PC-3 (cell line): ENCODE results near the gene SPG7. TPM values are rescaled to one million over a fixed set of nuclear protein-coding genes. Genes with fewer than 3 reads are reported as not detected.

Source experiments
- ATAC-seq: fragments of 200-7000 bp; cut with Tn5 transposase; 2 replicates; pipeline ENCODE4 v1.9.1; 2020; ENCODE audit warnings: mild to moderate bottlenecking, moderate library complexity
- BruUV-seq: library from RNA; stranded (reverse); fragments of 400-500 nt; replicated peaks from 2 replicates; lab custom pipeline; 2021; lab: Mats Ljungman, UMichigan
- CTCF ChIA-PET: fragments of 300-600 bp; sonication (Branson Sonifier 250); formaldehyde crosslinking; loops from one replicate; lab custom pipeline; 2022; ENCODE audit warnings: antibody characterized with exemption; lab: Charles Lee
- POLR2A ChIA-PET: fragments of 300-600 bp; sonication (Branson Sonifier 250); formaldehyde crosslinking; loops from one replicate; lab custom pipeline; 2022; ENCODE audit warnings: antibody characterized with exemption; ENCODE audit not compliant: unreplicated experiment; lab: Charles Lee
- DNase-seq: peaks from one replicate; pipeline ENCODE4 v3.0.0-alpha.2; 2015
- H2AFZ ChIP-seq: fragments of 300-600 bp; sonication (generic); 2 replicates; pipeline ENCODE4 v1.6.0; 2016; ENCODE audit warnings: antibody characterized with exemption, low read length
- H3F3A ChIP-seq: fragments of 300-600 bp; sonication (generic); one replicate; pipeline ENCODE4 v1.6.0; 2017; ENCODE audit warnings: antibody characterized with exemption, low read length, control low read depth, mild to moderate bottlenecking; ENCODE audit not compliant: unreplicated experiment
- H3K27ac ChIP-seq: fragments of 300-600 bp; sonication (generic); 2 replicates; pipeline ENCODE4 v1.5.1; 2016; ENCODE audit warnings: mild to moderate bottlenecking, low read length
- H3K27me3 ChIP-seq: fragments of 300-600 bp; sonication (generic); 2 replicates; pipeline ENCODE4 v1.6.1; 2016; ENCODE audit warnings: low read length, mixed read lengths
- H3K36me3 ChIP-seq: fragments of 300-600 bp; sonication (generic); 2 replicates; pipeline ENCODE4 v1.6.1; 2016; ENCODE audit warnings: low read depth, mixed run types, low read length, mixed read lengths
- H3K4me1 ChIP-seq: fragments of 300-600 bp; sonication (generic); 2 replicates; pipeline ENCODE4 v1.5.1; 2016; ENCODE audit warnings: low read length; ENCODE audit not compliant: insufficient read depth
- H3K4me2 ChIP-seq: fragments of 300-600 bp; sonication (generic); 2 replicates; pipeline ENCODE4 v1.6.0; 2016; ENCODE audit warnings: low read length
- H3K4me3 ChIP-seq: fragments of 300-600 bp; sonication (generic); 2 replicates; pipeline ENCODE4 v1.5.1; 2016; ENCODE audit warnings: mild to moderate bottlenecking, low read length, mixed read lengths
- H3K79me2 ChIP-seq: fragments of 300-600 bp; sonication (generic); 2 replicates; pipeline ENCODE4 v1.6.1; 2017; ENCODE audit warnings: low read length, mixed read lengths
- H3K9ac ChIP-seq: fragments of 300-600 bp; sonication (generic); 2 replicates; pipeline ENCODE4 v1.6.0; 2016; ENCODE audit warnings: mild to moderate bottlenecking, low read length
- H3K9me2 ChIP-seq: fragments of 300-600 bp; sonication (generic); replicated peaks from 2 replicates; pipeline ENCODE4 v1.6.1; 2016; ENCODE audit warnings: mixed run types, low read length, mixed read lengths
- H3K9me3 ChIP-seq: fragments of 300-600 bp; sonication (generic); 2 replicates; pipeline ENCODE4 v1.6.1; 2016; ENCODE audit warnings: low read length, mixed read lengths
- H4K20me1 ChIP-seq: fragments of 300-600 bp; sonication (generic); 2 replicates; pipeline ENCODE4 v1.6.1; 2016; ENCODE audit warnings: low read length, mixed read lengths
- EZH2 ChIP-seq: fragments of 300-600 bp; sonication (generic); IDR thresholded peaks from one replicate; pipeline ENCODE4 v1.6.1; 2017; ENCODE audit warnings: antibody characterized with exemption, mild to moderate bottlenecking, low read length; ENCODE audit not compliant: unreplicated experiment
- EZH2phosphoT487 ChIP-seq: fragments of 300-600 bp; sonication (generic); IDR thresholded peaks from 2 replicates; pipeline ENCODE4 v1.6.1; 2018; ENCODE audit warnings: mild to moderate bottlenecking, antibody characterized with exemption, low read length, borderline replicate concordance
- intact Hi-C: fragments of 100-400 bp; cut with micrococcal nuclease; formaldehyde crosslinking; loops from 2 replicates; pipeline ENCODE4 v1.9.0; 2023
- total RNA-seq: library from RNA; depleted of rRNA; stranded (reverse); fragments of >200 nt; gene quantifications from 2 replicates; pipeline ENCODE4 v1.2.3, GENCODE V29; 2014
- TF ChIP-seq, protein P1 (sequence below): fragments of 300-600 bp; sonication (generic); conservative IDR thresholded peaks from 2 replicates; pipeline ENCODE4 v1.5.1; 2017; ENCODE audit warnings: antibody characterized with exemption, low read depth, mild to moderate bottlenecking, low read length

Gene SPG7
- total RNA-seq, 1 experiment from 2014 or later, result 106 TPM

DNA sequence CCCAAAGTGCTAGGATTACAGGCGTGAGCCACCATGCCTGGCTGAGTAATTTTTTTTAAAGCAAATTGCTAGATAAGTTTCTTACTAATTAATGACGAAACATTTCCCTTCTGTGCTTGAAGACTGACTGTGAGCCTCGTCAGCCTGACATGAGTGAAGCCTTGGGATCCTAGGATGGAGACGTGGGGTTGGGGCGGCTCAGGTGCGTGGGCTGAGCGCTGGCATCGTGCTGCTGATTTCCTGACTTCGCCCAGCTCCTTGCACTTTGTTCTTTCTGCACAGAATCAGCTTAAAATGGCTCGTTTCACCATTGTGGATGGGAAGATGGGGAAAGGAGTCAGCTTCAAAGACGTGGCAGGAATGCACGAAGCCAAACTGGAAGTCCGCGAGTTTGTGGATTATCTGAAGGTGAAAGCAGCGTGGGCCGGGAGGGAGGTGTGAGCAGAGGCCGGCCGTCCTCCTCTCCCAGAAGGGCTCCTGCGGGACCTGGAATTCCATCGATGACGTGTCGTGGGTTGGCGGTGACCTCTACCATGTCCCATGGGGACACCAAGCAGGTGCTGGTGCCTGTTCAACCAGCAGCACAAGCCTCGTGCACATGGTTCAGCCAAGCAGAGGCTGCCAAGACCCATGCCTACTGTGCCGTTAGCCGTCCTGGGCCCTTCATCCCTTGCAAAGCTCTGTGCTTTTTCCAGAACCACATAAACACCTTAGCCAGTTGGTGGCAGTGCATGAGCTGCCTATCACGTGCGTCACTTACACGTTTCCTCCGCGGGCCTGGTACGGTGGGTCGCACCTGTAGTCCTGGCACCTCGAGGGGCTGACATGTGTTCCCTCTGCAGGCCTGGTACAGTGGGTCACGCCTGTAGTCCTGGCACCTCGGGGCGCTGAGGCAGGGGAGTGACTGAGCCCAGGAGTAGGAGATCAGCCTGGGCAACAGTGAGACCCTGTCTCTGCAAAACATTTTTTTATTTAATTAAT is 22.5 kb downstream of the SPG7 start:
- Histone ChIP-seq H3F3A (no peaks in the 10 kb centered on the region), H3K27me3 (no peaks in the 10 kb centered on the region), H3K27ac (no peak overlapping the region), H3K79me2 (no peaks in the 10 kb centered on the region), H3K9ac (no peak overlapping the region), H3K36me3 (peaks cover 20% of the 10 kb centered on the region), H3K4me3 (no peak overlapping the region), H2AFZ (no peak overlapping the region), H4K20me1 (no peaks in the 10 kb centered on the region), H3K4me1 (no peaks in the 10 kb centered on the region), H3K4me2 (no peak overlapping the region), H3K9me2 (no peaks in the 10 kb centered on the region), H3K9me3 (no peaks in the 10 kb centered on the region)
- CTCF ChIA-PET, result no interaction called here
- no peak for DNase-seq
- POLR2A ChIA-PET, result no interaction called here
- TF ChIP-seq, protein P1, sequence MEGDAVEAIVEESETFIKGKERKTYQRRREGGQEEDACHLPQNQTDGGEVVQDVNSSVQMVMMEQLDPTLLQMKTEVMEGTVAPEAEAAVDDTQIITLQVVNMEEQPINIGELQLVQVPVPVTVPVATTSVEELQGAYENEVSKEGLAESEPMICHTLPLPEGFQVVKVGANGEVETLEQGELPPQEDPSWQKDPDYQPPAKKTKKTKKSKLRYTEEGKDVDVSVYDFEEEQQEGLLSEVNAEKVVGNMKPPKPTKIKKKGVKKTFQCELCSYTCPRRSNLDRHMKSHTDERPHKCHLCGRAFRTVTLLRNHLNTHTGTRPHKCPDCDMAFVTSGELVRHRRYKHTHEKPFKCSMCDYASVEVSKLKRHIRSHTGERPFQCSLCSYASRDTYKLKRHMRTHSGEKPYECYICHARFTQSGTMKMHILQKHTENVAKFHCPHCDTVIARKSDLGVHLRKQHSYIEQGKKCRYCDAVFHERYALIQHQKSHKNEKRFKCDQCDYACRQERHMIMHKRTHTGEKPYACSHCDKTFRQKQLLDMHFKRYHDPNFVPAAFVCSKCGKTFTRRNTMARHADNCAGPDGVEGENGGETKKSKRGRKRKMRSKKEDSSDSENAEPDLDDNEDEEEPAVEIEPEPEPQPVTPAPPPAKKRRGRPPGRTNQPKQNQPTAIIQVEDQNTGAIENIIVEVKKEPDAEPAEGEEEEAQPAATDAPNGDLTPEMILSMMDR, result no peak
- TF ChIP-seq EZH2 (no peak), EZH2phosphoT487 (no peak)
- no peak for ATAC-seq
- no TSS peak for BruUV-seq
- intact Hi-C loops, result no loop called here

DNA sequence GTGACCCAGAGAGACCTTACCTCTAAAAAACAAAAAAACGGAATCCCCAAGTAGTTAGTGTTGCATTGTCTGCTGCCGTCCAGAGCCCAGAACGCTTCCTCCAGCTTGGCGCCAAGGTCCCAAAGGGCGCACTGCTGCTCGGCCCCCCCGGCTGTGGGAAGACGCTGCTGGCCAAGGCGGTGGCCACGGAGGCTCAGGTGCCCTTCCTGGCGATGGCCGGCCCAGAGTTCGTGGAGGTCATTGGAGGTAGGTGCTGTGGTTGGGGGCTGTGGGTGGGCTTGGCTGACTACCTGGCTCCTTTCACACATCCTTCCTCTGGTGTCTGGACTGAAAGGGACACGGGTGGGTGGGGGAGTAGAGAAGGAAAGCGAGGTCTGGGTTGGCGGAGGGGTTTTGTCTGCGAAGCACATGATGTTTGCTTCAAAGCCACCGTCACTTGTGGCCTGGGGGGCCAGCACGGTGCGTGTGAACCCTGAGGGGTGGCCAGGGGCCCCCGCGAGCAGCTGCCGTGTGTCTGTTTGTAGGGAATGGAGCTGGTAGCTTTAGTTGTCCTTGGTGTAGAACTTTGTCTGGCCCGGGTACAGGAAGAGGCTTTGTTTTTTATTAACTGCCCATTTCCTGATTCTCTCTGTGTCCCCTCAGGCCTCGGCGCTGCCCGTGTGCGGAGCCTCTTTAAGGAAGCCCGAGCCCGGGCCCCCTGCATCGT is 23.8 kb downstream of the SPG7 start:
- Histone ChIP-seq H3K27ac (no peak overlapping the region), H3K79me2 (no peaks in the 10 kb centered on the region), H4K20me1 (no peaks in the 10 kb centered on the region), H3K4me3 (no peak overlapping the region), H2AFZ (no peak overlapping the region), H3K4me2 (no peak overlapping the region), H3K27me3 (no peaks in the 10 kb centered on the region), H3F3A (no peaks in the 10 kb centered on the region), H3K9me2 (no peaks in the 10 kb centered on the region), H3K9me3 (no peaks in the 10 kb centered on the region), H3K4me1 (no peaks in the 10 kb centered on the region), H3K9ac (no peak overlapping the region), H3K36me3 (peaks cover 13% of the 10 kb centered on the region)
- BruUV-seq, result no TSS peak
- ChIA-PET CTCF (no interaction called here), POLR2A (no interaction called here)
- TF ChIP-seq EZH2 (no peak), EZH2phosphoT487 (no peak)
- TF ChIP-seq, protein P1, result no peak
- DNase-seq, result no peak
- no peak for ATAC-seq
- intact Hi-C loops, result no loop called here
